Measurements from ENCODE around the gene CALHM3. TPM values are rescaled to one million over a fixed set of nuclear protein-coding genes. Genes with fewer than 3 reads are reported as not detected.

The CALHM3 gene
- total RNA-seq, 2 experiments from 2014 or later, result not detected

DNA sequence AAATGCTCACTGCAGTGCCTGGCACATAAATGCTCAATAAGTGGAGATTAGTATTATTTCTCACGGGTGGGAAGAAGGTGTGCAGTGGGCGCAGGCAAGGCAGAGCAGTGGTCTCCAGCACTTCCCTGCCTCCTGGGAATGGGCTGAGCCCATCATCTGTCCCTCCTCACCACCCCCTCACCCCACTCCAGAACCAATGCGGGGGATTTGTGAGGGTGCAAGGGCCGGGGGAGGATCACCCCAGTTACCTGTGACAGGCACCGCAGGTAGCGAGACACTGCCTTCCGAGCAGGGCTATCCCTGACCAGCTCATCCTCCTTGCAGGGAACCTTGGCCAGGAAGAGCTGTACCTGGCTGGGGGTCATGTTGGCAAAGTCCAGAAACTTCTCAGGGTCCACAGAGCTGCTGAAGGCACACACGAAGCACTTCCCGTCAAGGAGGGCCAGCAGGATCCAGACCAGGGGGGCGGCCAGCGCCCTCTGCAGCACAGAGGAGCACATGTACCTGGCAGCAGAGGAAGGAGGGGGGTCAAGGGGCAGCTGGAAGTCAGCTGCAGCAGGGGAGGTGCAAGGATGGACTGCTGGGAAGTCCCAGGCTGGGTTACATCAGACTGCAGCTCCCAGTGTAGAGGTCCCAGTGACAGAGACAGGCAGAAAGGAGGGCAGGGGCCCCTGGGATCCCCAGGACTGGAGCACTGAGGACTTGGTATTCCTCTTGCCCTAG is 2.8 kb downstream of the CALHM3 start:
- Mint-ChIP-seq H3K36me3 (ENCODE audit: low read depth) (no peaks in the 10 kb centered on the region), H3K27me3 (no peaks in the 10 kb centered on the region), H3K4me1 (ENCODE audit: low read depth) (peaks cover 12% of the 10 kb centered on the region), H3K4me3 (no peak overlapping the region), H3K27ac (no peak overlapping the region), H3K9me3 (no peaks in the 10 kb centered on the region)
- CTCF ChIA-PET, result interaction anchor here (1.1 to 1.6 kb wide), 4 partner anchors 22 to 60 kb away, joined by 3 to 6 read pairs (median 4); no protein-coding TSS in a partner anchor
- intact Hi-C loops (cut with DNase I, micrococcal nuclease), result no loop called here
- Histone ChIP-seq H3K4me3 (ENCODE audit: low read length) (no peak overlapping the region), H3K4me1 (ENCODE audit: insufficient read depth, low read length) (peaks cover 36% of the 10 kb centered on the region), H3K9me3 (ENCODE audit: control insufficient read depth in 1 of 2, insufficient read depth in 1 of 2, low read length in 2 of 2) (no peaks in the 10 kb centered on the region), H3K27ac (ENCODE audit: low read depth in 1 of 2, low read length in 2 of 2) (no peak overlapping the region), H3K27me3 (ENCODE audit: control insufficient read depth in 1 of 2, insufficient read depth in 2 of 2, low read length in 2 of 2) (no peaks in the 10 kb centered on the region), H3K36me3 (ENCODE audit: insufficient read depth, low read length) (no peaks in the 10 kb centered on the region)
- TF ChIP-seq, protein P1, sequence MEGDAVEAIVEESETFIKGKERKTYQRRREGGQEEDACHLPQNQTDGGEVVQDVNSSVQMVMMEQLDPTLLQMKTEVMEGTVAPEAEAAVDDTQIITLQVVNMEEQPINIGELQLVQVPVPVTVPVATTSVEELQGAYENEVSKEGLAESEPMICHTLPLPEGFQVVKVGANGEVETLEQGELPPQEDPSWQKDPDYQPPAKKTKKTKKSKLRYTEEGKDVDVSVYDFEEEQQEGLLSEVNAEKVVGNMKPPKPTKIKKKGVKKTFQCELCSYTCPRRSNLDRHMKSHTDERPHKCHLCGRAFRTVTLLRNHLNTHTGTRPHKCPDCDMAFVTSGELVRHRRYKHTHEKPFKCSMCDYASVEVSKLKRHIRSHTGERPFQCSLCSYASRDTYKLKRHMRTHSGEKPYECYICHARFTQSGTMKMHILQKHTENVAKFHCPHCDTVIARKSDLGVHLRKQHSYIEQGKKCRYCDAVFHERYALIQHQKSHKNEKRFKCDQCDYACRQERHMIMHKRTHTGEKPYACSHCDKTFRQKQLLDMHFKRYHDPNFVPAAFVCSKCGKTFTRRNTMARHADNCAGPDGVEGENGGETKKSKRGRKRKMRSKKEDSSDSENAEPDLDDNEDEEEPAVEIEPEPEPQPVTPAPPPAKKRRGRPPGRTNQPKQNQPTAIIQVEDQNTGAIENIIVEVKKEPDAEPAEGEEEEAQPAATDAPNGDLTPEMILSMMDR (IDR thresholded peaks at IDR 0.05), result no peak
- ATAC-seq (ENCODE audit: poor library complexity), result no peak
- POLR2A ChIA-PET, result no interaction called here
- DNase-seq, result peak in 2 of 14 experiments; percentile 32 to 53

DNA sequence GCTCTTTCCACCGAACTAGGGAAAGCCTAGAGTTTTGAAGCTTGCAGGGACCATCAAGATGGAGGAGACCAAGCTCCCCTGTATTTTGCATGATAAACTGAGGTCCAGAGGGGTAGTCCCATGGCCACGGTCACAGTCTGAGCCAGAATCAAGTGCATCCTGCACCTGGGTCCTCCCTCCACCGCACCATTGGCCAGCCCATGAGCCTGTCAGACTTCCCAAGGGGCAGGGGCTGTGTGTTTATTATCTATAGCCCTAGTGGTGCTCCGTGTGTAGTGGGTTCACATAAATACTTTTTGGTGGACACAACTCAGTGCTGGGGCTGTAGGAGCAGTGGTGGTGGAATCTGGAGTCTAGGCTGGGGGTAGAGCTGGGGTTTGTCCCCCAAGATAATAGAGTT is 3.6 kb downstream of the CALHM3 start:
- DNase-seq (no peak), ATAC-seq (ENCODE audit: poor library complexity) (no peak)
- Mint-ChIP-seq H3K36me3 (ENCODE audit: low read depth) (no peaks in the 10 kb centered on the region), H3K27me3 (no peaks in the 10 kb centered on the region), H3K4me1 (ENCODE audit: low read depth) (peaks cover 20% of the 10 kb centered on the region), H3K9me3 (no peaks in the 10 kb centered on the region), H3K4me3 (no peak overlapping the region), H3K27ac (no peak overlapping the region)
- Histone ChIP-seq H3K27ac (ENCODE audit: low read depth in 1 of 2, low read length in 2 of 2) (no peak overlapping the region), H3K9me3 (ENCODE audit: control insufficient read depth in 1 of 2, insufficient read depth in 1 of 2, low read length in 2 of 2) (no peaks in the 10 kb centered on the region), H3K4me1 (ENCODE audit: insufficient read depth, low read length) (peaks cover 44% of the 10 kb centered on the region), H3K4me3 (ENCODE audit: low read length) (no peak overlapping the region), H3K27me3 (ENCODE audit: control insufficient read depth in 1 of 2, insufficient read depth in 2 of 2, low read length in 2 of 2) (no peaks in the 10 kb centered on the region), H3K36me3 (ENCODE audit: insufficient read depth, low read length) (no peaks in the 10 kb centered on the region)
- TF ChIP-seq, protein P1 (IDR thresholded peaks at IDR 0.05), result no peak
- intact Hi-C loops (cut with DNase I, micrococcal nuclease), result no loop called here
- POLR2A ChIA-PET, result no interaction called here
- CTCF ChIA-PET, result interaction anchor here (1.3 to 1.6 kb wide), 2 partner anchors 22 to 59 kb away, joined by 3 to 4 read pairs; no protein-coding TSS in a partner anchor

DNA sequence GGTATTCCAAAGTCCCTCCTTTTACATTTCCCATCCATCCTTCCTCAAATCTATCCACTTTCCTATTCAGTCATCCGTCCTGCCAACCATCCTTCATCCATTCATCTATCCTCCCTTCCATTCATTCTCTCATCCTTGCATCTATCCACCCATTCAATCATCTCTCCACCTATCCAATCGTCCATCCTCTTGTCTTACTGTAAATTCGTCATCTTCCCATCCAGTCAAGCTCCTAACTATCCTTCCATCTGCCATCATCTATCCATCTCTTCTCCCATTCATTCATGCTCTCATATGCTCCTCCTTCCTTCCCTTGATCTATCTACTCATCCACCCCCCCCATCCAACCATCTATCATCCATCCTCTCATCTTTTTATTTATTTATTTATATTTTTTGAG is 5.0 kb downstream of the CALHM3 start:
- Mint-ChIP-seq H3K36me3 (ENCODE audit: low read depth) (no peaks in the 10 kb centered on the region), H3K27ac (no peak overlapping the region), H3K27me3 (no peaks in the 10 kb centered on the region), H3K4me3 (no peak overlapping the region), H3K9me3 (no peaks in the 10 kb centered on the region), H3K4me1 (ENCODE audit: low read depth) (peaks cover 34% of the 10 kb centered on the region)
- H3K27ac ChIP-seq (ENCODE audit: low read depth in 1 of 2, low read length in 2 of 2), result no peak overlapping the region
- no peaks in the 10 kb centered on the region for H3K27me3 ChIP-seq (ENCODE audit: control insufficient read depth in 1 of 2, insufficient read depth in 2 of 2, low read length in 2 of 2)
- intact Hi-C loops (cut with DNase I, micrococcal nuclease), result no loop called here
- H3K4me3 ChIP-seq (ENCODE audit: low read length), result no peak overlapping the region
- DNase-seq (no peak), ATAC-seq (ENCODE audit: poor library complexity) (no peak)
- no peaks in the 10 kb centered on the region for H3K36me3 ChIP-seq (ENCODE audit: insufficient read depth, low read length)
- TF ChIP-seq, protein P1 (IDR thresholded peaks at IDR 0.05), result no peak
- ChIA-PET CTCF (no interaction called here), POLR2A (no interaction called here)
- peaks cover 57% of the 10 kb centered on the region for H3K4me1 ChIP-seq (ENCODE audit: insufficient read depth, low read length)
- H3K9me3 ChIP-seq (ENCODE audit: control insufficient read depth in 1 of 2, insufficient read depth in 1 of 2, low read length in 2 of 2), result no peaks in the 10 kb centered on the region

Data from CD4-positive, alpha-beta T cell (primary cell).